IPS-18c (cell line): ENCODE measurements around the gene AP3D1.
"Not testable (repeated sequence)": the region's sequence is repeated elsewhere in the genome, so short reads cannot be mapped to it uniquely, and the experiment has no call there.

ENCODE experiments used
- H3K4me3 ChIP-seq: 2 replicates; pipeline ENCODE4 v1.7.0; 2013; ENCODE audit warnings: low read depth, mild to moderate bottlenecking, low read length, moderate library complexity; ENCODE audit not compliant: insufficient read depth
- H3K9me3 ChIP-seq: one replicate; pipeline ENCODE4 v1.6.1; 2013; ENCODE audit warnings: mild to moderate bottlenecking, low read length, moderate library complexity; ENCODE audit not compliant: control insufficient read depth, insufficient read depth

AP3D1 gene

GRCh38 chr19:2087621-2088100 is 63.7 kb downstream of the AP3D1 start:
- Histone ChIP-seq H3K9me3 (peaks cover 4% of the 10 kb centered on the region), H3K4me3 (no peak overlapping the region)

GRCh38 chr19:2086695-2087620 is 64.4 kb downstream of the AP3D1 start:
- not testable (repeated sequence) for H3K4me3 ChIP-seq, H3K9me3 ChIP-seq

GRCh38 chr19:2084993-2085720 is 66.2 kb downstream of the AP3D1 start:
- Histone ChIP-seq H3K4me3 (no peak overlapping the region), H3K9me3 (peaks cover 4% of the 10 kb centered on the region)

GRCh38 chr19:2083174-2083854 is 68.1 kb downstream of the AP3D1 start:
- Histone ChIP-seq H3K9me3 (peaks cover 4% of the 10 kb centered on the region), H3K4me3 (no peak overlapping the region)

GRCh38 chr19:2081873-2082810 is 69.2 kb downstream of the AP3D1 start:
- Histone ChIP-seq H3K4me3 (no peak overlapping the region), H3K9me3 (peaks cover 4% of the 10 kb centered on the region)

GRCh38 chr19:2080336-2080988 is 70.9 kb downstream of the AP3D1 start:
- Histone ChIP-seq H3K4me3 (no peak overlapping the region), H3K9me3 (peaks cover 4% of the 10 kb centered on the region)

- Histone ChIP-seq H3K9me3 (peaks cover 4% of the 10 kb centered on the region), H3K4me3 (no peak overlapping the region)
These were observed 71.5 kb downstream of the AP3D1 start for GRCh38 chr19:2079865-2080301.

GRCh38 chr19:2079076-2079864 is 72.1 kb downstream of the AP3D1 start:
- Histone ChIP-seq H3K4me3 (no peak overlapping the region), H3K9me3 (peaks cover 4% of the 10 kb centered on the region)

GRCh38 chr19:2077833-2078619 is 73.3 kb downstream of the AP3D1 start:
- Histone ChIP-seq H3K9me3 (no peaks in the 10 kb centered on the region), H3K4me3 (no peak overlapping the region)

- Histone ChIP-seq H3K9me3 (no peaks in the 10 kb centered on the region), H3K4me3 (no peak overlapping the region)
These were observed 74.0 kb downstream of the AP3D1 start for GRCh38 chr19:2077398-2077797.

- H3K9me3 ChIP-seq: no peaks in the 10 kb centered on the region
- H3K4me3 ChIP-seq: no peak overlapping the region; the same call in 1 of the 2 replicates
These were observed 74.8 kb downstream of the AP3D1 start for GRCh38 chr19:2076526-2076944.

GRCh38 chr19:2072757-2073551 is 78.4 kb downstream of the AP3D1 start:
- no peak overlapping the region for H3K4me3 ChIP-seq

GRCh38 chr19:2070986-2071673 is 80.2 kb downstream of the AP3D1 start:
- no peaks in the 10 kb centered on the region for H3K9me3 ChIP-seq

More at GRCh38 chr19:2072757-2073551, 78.4 kb downstream of the AP3D1 start:
- H3K9me3 ChIP-seq: no peaks in the 10 kb centered on the region

More at GRCh38 chr19:2070986-2071673, 80.2 kb downstream of the AP3D1 start:
- no peak overlapping the region for H3K4me3 ChIP-seq
